Esophagus muscularis mucosa (tissue), 4 donors: ENCODE results near the gene TPP2.

Experiments used
- EP300 ChIP-seq: sonication (generic); formaldehyde crosslinking; IDR thresholded peaks from one replicate; pipeline ENCODE4 v1.6.1; 2017; ENCODE audit warnings: antibody characterized with exemption
- POLR2A ChIP-seq: fragments of 450-650 bp; IDR thresholded peaks from one replicate; pipeline ENCODE4 v1.6.1; 2017; ENCODE audit warnings: antibody characterized with exemption, moderate library complexity, mild to moderate bottlenecking, low read depth
- POLR2AphosphoS5 ChIP-seq, 2 donors: sonication (generic); formaldehyde crosslinking; IDR thresholded peaks; one replicate each; pipeline ENCODE4 v1.6.1; 2017; ENCODE audit warnings: antibody characterized with exemption in 2 of 2
- TF ChIP-seq, protein P1 (sequence below), 3 experiments: fragments of 200-600 bp in 2 of 3; fragments of 450-650 bp in 1 of 3; sonication (generic) in 2 of 3; IDR thresholded peaks; one replicate each; pipeline ENCODE4 v1.5.1; 2017 to 2019; ENCODE audit warnings: antibody characterized with exemption in 3 of 3, mild to moderate bottlenecking in 2 of 3, moderate library complexity in 1 of 3

DNA sequence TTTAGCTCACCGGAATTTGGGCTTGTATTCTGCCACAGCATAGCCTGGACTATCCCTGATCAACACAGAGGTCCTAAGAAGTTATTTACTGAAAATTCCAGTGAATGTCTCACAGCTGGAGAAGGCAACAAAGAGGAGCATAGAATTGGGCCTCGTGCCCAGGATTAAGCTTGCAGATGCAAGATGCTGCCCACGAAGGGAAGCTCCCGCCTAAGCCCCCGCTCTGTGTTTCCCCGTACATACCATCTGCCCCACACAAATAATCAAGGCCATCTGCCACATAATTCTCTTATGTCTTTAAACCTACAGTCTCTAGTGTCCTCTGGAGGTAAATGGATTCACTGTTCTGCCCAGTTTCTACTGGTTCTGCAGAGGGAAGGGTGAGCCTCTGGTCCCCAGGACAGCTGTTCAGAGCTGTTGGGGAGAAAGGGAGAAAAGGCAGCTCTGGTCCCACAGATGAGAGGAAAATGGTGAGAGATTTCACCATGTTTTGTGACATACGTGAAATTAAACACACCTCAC lies 7.4 kb upstream of the TPP2 start:
- TF ChIP-seq, protein P1, sequence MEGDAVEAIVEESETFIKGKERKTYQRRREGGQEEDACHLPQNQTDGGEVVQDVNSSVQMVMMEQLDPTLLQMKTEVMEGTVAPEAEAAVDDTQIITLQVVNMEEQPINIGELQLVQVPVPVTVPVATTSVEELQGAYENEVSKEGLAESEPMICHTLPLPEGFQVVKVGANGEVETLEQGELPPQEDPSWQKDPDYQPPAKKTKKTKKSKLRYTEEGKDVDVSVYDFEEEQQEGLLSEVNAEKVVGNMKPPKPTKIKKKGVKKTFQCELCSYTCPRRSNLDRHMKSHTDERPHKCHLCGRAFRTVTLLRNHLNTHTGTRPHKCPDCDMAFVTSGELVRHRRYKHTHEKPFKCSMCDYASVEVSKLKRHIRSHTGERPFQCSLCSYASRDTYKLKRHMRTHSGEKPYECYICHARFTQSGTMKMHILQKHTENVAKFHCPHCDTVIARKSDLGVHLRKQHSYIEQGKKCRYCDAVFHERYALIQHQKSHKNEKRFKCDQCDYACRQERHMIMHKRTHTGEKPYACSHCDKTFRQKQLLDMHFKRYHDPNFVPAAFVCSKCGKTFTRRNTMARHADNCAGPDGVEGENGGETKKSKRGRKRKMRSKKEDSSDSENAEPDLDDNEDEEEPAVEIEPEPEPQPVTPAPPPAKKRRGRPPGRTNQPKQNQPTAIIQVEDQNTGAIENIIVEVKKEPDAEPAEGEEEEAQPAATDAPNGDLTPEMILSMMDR (IDR thresholded peaks at IDR 0.05) = no peak
- TF ChIP-seq POLR2A = no peak
- TF ChIP-seq EP300 = no peak
- no peak for TF ChIP-seq POLR2AphosphoS5 (IDR thresholded peaks at IDR 0.05)
